GM13977 (cell line): ENCODE measurements around the gene CCDC34.

ENCODE experiments used
- DNase-seq: peaks from one replicate; pipeline ENCODE4 v3.0.0; 2012; ENCODE audit warnings: low spot score
- in situ Hi-C: fragments of 300-500 bp; cut with MboI; formaldehyde crosslinking; loops from one replicate; pipeline ENCODE4 v1.12.0; 2022; ENCODE audit warnings: low sequenced_read_pairs, low pct_unique_long_range_greater_than_20kb, mixed read lengths, inconsistent platforms; ENCODE audit not compliant: unreplicated experiment
- TF ChIP-seq, protein P1 (sequence below): IDR thresholded peaks from 2 replicates; pipeline ENCODE4 v1.5.1; 2012; ENCODE audit warnings: mild to moderate bottlenecking, control low read depth; ENCODE audit not compliant: insufficient read depth; ENCODE audit errors: extremely low read depth, missing control alignments

CCDC34 gene

DNA sequence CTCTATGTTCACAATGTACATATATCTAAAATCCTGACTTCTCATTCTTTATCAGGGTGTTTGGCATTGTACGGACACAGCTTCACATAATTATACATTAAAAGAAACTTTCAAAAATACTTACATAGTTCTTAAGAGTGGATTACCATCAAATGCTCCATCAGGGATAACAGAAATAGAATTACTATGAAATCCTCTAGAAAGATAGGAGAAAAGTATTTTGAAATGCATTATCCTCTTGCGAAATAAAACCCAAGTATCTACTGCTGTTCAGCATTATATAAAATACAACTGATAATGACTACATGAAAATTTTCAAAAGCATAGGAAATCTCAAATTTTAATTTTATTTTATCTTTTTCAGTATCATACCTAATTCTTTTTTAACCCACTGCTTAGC lies 17.8 kb upstream of the CCDC34 start:
- TF ChIP-seq, protein P1, sequence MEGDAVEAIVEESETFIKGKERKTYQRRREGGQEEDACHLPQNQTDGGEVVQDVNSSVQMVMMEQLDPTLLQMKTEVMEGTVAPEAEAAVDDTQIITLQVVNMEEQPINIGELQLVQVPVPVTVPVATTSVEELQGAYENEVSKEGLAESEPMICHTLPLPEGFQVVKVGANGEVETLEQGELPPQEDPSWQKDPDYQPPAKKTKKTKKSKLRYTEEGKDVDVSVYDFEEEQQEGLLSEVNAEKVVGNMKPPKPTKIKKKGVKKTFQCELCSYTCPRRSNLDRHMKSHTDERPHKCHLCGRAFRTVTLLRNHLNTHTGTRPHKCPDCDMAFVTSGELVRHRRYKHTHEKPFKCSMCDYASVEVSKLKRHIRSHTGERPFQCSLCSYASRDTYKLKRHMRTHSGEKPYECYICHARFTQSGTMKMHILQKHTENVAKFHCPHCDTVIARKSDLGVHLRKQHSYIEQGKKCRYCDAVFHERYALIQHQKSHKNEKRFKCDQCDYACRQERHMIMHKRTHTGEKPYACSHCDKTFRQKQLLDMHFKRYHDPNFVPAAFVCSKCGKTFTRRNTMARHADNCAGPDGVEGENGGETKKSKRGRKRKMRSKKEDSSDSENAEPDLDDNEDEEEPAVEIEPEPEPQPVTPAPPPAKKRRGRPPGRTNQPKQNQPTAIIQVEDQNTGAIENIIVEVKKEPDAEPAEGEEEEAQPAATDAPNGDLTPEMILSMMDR = no peak
- in situ Hi-C loops = no loop called here
- no peak for DNase-seq

DNA sequence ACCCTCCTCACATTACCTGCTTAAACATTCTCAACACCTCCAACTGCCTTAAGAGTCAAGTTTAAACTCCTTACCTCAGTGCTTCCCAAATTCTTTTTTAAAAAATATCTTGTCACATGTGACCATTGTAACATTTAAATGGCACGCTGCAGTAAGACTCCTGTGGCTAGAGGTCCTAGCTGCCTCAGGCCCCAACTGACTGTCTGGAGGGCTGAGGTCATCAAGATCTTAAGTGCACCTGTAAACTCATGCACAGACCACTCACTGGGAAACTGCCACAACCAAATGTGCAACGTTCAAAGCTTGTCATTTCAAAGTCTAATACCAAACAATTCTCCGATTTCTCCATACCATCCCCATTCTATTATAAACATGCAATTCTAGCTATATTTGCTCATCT lies 16.4 kb upstream of the CCDC34 start:
- in situ Hi-C loops = no loop called here
- TF ChIP-seq, protein P1 = no peak
- DNase-seq = no peak

DNA sequence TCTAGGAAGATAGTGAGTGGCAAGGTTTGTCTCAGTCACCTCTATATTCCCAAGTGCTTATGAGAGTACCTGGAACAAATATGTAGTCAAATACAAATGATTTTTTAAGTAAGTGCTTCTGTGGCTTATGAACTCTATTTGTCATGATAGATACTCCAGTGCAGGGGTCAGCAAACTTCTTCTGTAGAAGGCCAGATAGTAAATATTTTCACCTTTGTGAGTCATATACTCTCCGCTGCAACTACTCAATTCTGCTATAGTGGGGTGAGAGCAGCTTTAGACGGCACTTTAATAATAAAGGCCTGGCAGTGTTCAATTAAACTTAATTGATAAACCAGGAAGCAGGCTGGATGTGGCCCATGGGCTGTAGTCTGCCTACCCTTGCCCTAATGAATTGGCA lies 12.4 kb upstream of the CCDC34 start:
- in situ Hi-C loops = no loop called here
- TF ChIP-seq, protein P1 = no peak

DNA sequence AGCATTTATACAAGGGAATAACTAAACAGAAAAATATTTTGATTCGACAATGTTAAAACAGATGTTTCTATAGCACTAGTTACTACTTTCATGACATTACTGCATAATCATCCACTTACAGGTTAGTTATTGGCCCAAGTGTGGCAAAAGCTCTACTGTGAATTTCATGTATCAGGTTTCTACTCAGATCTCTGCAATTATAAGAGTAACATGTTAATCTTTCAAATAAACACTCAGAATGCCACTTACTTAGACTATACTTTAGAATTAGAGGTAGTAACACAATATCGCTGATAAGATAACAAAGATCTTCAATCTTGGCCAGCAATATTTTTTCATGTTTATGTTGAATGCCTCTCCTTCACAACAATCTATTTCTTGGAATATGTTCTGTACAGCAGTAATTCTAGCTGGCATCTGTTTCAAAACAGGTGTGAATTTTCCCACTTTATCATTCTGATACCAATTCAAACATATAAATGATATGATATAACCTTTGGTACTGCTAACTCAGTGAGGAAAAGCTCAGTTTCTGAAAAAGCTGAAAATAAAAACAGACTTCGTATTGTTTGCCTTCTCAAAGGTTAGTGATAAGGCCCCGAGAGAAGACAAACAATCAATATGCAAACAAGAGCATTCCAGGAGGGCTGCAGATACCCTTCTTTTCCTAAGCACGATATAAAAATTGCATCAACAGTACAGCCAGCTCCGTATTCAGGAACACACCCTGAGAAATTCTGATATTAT lies 11.0 kb upstream of the CCDC34 start:
- in situ Hi-C loops = no loop called here
- TF ChIP-seq, protein P1 = no peak
- DNase-seq = no peak

More for the DNA sequence above, 12.4 kb upstream of the CCDC34 start:
- no peak for DNase-seq

DNA sequence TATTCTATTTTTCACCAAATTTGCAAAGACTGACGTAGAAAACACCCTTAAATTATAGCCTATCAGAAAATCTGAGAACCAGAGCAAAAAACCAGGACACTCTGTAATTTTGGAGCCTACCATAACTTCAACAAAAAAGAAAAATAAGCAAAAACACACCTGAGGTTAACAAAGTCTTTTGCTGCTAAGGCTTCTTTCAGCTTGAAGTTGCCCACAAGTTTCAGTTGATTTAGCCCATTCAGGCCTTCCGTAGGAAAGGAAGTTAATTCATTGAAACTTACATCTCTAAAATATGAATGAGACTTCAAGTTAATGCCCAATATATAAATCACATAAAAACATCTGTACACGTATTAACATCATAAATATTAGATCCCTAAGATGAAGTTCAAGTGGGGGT lies 10.4 kb upstream of the CCDC34 start:
- no peak for DNase-seq
- TF ChIP-seq, protein P1 = no peak
- in situ Hi-C loops = no loop called here

DNA sequence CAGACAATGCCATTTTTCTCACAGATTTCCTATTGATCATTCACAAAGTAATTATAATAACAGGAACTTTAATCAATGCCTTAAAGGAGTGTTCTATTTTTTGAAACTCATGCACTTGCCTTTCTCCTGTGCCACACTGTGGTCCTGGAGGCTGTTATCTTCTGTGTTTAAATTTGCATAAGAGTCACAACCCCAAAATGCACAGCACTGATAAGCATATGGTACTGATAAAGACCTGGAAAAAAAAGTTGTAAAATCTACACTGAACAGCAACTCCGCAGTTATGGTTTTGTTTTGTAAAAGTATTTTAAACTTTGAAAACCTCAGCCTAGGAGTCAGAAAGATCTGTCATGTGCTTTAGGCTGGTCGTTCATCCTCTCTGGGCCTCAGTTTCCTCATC lies 9.1 kb upstream of the CCDC34 start:
- TF ChIP-seq, protein P1 = no peak
- in situ Hi-C loops = no loop called here
- DNase-seq = no peak
